ENCODE data around the gene NOL6.

DNA sequence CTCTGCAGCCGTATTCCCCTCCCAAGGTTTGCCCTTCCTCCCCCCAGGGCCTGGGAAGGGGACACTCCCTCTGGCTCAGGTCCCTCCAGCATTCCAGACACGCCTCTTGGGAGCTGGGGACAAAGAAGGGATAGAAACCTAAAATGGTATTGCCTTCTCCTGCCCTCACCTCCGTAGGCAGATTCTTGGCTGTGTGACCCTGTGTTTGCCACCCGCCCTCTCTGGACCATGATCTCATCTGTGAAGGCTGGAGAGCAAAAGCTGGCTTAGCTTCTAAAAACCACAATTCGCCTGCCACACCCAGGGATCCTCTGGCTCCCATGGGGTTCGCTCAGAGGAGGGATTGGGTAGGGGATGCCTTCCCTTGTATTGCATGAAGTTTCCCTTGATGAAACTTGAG, 34.0 kb downstream of the NOL6 start:
- TF ChIP-seq CTCF (IDR thresholded peaks at IDR 0.05 in 4 of 5, conservative IDR thresholded peaks at IDR 0.05 in 1 of 5) (no peak), POLR2A (IDR thresholded peaks at IDR 0.05) (no peak)
